ENCODE measurements around the gene PTPRG. TPM values are rescaled to one million over a fixed set of nuclear protein-coding genes. Genes with fewer than 3 reads are reported as not detected.

PTPRG gene
- total RNA-seq, 1 experiment from 2014 or later: 32.1 TPM

DNA sequence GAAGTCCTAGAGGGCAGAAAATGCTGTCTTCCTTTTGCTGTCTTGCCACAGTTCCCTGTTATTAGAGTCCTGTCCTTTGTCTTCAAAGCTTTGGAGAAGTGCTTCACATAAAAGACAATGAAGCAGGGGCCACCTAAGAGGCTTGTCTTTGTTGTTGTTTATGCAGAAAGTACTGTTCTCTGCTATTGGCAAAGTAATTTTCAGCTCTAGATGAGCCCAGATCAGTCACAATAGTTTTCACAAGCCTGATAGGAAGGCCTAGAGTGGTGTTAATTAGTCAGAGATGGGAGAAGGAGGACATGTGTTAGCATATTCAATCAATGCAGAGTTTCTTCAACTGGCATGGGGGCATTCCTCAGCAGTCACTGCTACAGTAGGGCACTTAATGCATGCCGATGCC is 300.0 kb downstream of the PTPRG start:
- no peak for ATAC-seq

More for the DNA sequence above, 300.0 kb downstream of the PTPRG start:
- Histone ChIP-seq H3K4me3 (replicated peaks in 1 of 2; ENCODE audit: low read depth in 1 of 2, low read length in 2 of 2) (no peak overlapping the region), H3K4me1 (ENCODE audit: control insufficient read depth in 1 of 2, insufficient read depth in 2 of 2, low read length in 2 of 2) (no peaks in the 10 kb centered on the region), H4K20me1 (ENCODE audit: insufficient read depth) (no peaks in the 10 kb centered on the region), H3K9me3 (ENCODE audit: control insufficient read depth in 1 of 2, insufficient read depth in 1 of 2, low read depth in 1 of 2, low read length in 2 of 2) (no peaks in the 10 kb centered on the region), H2AFZ (ENCODE audit: low read depth, low read length, poor library complexity, severe bottlenecking) (no peak overlapping the region), H3K27me3 (ENCODE audit: insufficient read depth, low read length) (no peaks in the 10 kb centered on the region), H3K79me2 (ENCODE audit: insufficient read depth, low read length) (no peaks in the 10 kb centered on the region), H3K27ac (ENCODE audit: low read depth, low read length) (no peak overlapping the region), H3K9ac (ENCODE audit: low read length) (no peak overlapping the region), H3K9me2 (ENCODE audit: insufficient read depth) (no peaks in the 10 kb centered on the region), H3K4me2 (ENCODE audit: low read length) (no peak overlapping the region), H3K36me3 (ENCODE audit: control insufficient read depth in 1 of 2, insufficient read depth in 2 of 2, low read length in 2 of 2) (no peaks in the 10 kb centered on the region)
- TF ChIP-seq ZFX (IDR thresholded peaks at IDR 0.05) (no peak), RAD21 (IDR thresholded peaks at IDR 0.05; ENCODE audit: low read depth) (no peak), CBX3 (IDR thresholded peaks at IDR 0.05; ENCODE audit: low read depth) (no peak), TCF7L2 (IDR thresholded peaks at IDR 0.05; ENCODE audit: borderline replicate concordance, extremely low read depth, insufficient read depth, insufficient read length) (no peak), ELF1 (IDR thresholded peaks at IDR 0.05; ENCODE audit: borderline replicate concordance, low read depth) (no peak), EZH2 (IDR thresholded peaks at IDR 0.05) (no peak), ZNF274 (IDR thresholded peaks at IDR 0.05; ENCODE audit: low read depth, low read length) (no peak), JUND (IDR thresholded peaks at IDR 0.05) (no peak), EZH2phosphoT487 (IDR thresholded peaks at IDR 0.05; ENCODE audit: borderline replicate concordance) (no peak), POLR2AphosphoS5 (IDR thresholded peaks at IDR 0.05; ENCODE audit: low read depth, low read length) (no peak), YY1 (IDR thresholded peaks at IDR 0.05; ENCODE audit: extremely low read depth, insufficient replicate concordance, low read depth, low read length) (no peak), CEBPB (IDR thresholded peaks at IDR 0.05; ENCODE audit: low read depth) (no peak), SP1 (IDR thresholded peaks at IDR 0.05; ENCODE audit: low read depth) (no peak), POLR2A (IDR thresholded peaks at IDR 0.05; ENCODE audit: borderline replicate concordance, extremely low read depth, insufficient read depth, insufficient read length) (no peak)
- TF ChIP-seq, protein P1, sequence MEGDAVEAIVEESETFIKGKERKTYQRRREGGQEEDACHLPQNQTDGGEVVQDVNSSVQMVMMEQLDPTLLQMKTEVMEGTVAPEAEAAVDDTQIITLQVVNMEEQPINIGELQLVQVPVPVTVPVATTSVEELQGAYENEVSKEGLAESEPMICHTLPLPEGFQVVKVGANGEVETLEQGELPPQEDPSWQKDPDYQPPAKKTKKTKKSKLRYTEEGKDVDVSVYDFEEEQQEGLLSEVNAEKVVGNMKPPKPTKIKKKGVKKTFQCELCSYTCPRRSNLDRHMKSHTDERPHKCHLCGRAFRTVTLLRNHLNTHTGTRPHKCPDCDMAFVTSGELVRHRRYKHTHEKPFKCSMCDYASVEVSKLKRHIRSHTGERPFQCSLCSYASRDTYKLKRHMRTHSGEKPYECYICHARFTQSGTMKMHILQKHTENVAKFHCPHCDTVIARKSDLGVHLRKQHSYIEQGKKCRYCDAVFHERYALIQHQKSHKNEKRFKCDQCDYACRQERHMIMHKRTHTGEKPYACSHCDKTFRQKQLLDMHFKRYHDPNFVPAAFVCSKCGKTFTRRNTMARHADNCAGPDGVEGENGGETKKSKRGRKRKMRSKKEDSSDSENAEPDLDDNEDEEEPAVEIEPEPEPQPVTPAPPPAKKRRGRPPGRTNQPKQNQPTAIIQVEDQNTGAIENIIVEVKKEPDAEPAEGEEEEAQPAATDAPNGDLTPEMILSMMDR (IDR thresholded peaks at IDR 0.05 in 2 of 3, conservative IDR thresholded peaks at IDR 0.05 in 1 of 3; ENCODE audit: borderline replicate concordance in 1 of 3, insufficient read depth in 1 of 3, low read depth in 2 of 3, low read length in 2 of 3): no peak
- TF ChIP-seq, protein P2, sequence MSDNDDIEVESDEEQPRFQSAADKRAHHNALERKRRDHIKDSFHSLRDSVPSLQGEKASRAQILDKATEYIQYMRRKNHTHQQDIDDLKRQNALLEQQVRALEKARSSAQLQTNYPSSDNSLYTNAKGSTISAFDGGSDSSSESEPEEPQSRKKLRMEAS (IDR thresholded peaks at IDR 0.05): no peak
- TF ChIP-seq, protein P3, sequence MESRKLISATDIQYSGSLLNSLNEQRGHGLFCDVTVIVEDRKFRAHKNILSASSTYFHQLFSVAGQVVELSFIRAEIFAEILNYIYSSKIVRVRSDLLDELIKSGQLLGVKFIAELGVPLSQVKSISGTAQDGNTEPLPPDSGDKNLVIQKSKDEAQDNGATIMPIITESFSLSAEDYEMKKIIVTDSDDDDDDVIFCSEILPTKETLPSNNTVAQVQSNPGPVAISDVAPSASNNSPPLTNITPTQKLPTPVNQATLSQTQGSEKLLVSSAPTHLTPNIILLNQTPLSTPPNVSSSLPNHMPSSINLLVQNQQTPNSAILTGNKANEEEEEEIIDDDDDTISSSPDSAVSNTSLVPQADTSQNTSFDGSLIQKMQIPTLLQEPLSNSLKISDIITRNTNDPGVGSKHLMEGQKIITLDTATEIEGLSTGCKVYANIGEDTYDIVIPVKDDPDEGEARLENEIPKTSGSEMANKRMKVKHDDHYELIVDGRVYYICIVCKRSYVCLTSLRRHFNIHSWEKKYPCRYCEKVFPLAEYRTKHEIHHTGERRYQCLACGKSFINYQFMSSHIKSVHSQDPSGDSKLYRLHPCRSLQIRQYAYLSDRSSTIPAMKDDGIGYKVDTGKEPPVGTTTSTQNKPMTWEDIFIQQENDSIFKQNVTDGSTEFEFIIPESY (IDR thresholded peaks at IDR 0.05; ENCODE audit: extremely low read depth, insufficient replicate concordance, low read length): no peak
- TF ChIP-seq, protein P4, sequence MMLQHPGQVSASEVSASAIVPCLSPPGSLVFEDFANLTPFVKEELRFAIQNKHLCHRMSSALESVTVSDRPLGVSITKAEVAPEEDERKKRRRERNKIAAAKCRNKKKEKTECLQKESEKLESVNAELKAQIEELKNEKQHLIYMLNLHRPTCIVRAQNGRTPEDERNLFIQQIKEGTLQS (IDR thresholded peaks at IDR 0.05): no peak
- TF ChIP-seq, protein P5, sequence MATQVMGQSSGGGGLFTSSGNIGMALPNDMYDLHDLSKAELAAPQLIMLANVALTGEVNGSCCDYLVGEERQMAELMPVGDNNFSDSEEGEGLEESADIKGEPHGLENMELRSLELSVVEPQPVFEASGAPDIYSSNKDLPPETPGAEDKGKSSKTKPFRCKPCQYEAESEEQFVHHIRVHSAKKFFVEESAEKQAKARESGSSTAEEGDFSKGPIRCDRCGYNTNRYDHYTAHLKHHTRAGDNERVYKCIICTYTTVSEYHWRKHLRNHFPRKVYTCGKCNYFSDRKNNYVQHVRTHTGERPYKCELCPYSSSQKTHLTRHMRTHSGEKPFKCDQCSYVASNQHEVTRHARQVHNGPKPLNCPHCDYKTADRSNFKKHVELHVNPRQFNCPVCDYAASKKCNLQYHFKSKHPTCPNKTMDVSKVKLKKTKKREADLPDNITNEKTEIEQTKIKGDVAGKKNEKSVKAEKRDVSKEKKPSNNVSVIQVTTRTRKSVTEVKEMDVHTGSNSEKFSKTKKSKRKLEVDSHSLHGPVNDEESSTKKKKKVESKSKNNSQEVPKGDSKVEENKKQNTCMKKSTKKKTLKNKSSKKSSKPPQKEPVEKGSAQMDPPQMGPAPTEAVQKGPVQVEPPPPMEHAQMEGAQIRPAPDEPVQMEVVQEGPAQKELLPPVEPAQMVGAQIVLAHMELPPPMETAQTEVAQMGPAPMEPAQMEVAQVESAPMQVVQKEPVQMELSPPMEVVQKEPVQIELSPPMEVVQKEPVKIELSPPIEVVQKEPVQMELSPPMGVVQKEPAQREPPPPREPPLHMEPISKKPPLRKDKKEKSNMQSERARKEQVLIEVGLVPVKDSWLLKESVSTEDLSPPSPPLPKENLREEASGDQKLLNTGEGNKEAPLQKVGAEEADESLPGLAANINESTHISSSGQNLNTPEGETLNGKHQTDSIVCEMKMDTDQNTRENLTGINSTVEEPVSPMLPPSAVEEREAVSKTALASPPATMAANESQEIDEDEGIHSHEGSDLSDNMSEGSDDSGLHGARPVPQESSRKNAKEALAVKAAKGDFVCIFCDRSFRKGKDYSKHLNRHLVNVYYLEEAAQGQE (IDR thresholded peaks at IDR 0.05; ENCODE audit: low read depth): no peak
- DNase-seq (ENCODE audit: low read depth, low spot score): no peak
- intact Hi-C loops (cut with micrococcal nuclease): no loop called here
- ChIA-PET RAD21 (ENCODE audit: low non-redundant PET in 1 of 2, low total read pairs in 2 of 2, uncharacterized antibody in 2 of 2, unreplicated experiment in 2 of 2) (no interaction called here), CTCF (no interaction called here), POLR2A (no interaction called here)
- BruUV-seq (replicated peaks): no TSS peak
